ENCODE results near the gene TLCD5.

GRCh38 chr11:120326845-120327281 is 1.8 kb downstream of the TLCD5 start:
- TF ChIP-seq CTCF (IDR thresholded peaks at IDR 0.05 in 4 of 5, conservative IDR thresholded peaks at IDR 0.05 in 1 of 5): no peak
- TF ChIP-seq POLR2A (IDR thresholded peaks at IDR 0.05): no peak
